Left forelimb (tissue), 1 donor: ENCODE data around the gene RAB19.

Experiments
- DNase-seq: peaks from one replicate; pipeline ENCODE4 v3.0.0-alpha.2; 2018; ENCODE audit warnings: low spot score

The RAB19 gene, protein sequence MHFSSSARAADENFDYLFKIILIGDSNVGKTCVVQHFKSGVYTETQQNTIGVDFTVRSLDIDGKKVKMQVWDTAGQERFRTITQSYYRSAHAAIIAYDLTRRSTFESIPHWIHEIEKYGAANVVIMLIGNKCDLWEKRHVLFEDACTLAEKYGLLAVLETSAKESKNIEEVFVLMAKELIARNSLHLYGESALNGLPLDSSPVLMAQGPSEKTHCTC

DNA sequence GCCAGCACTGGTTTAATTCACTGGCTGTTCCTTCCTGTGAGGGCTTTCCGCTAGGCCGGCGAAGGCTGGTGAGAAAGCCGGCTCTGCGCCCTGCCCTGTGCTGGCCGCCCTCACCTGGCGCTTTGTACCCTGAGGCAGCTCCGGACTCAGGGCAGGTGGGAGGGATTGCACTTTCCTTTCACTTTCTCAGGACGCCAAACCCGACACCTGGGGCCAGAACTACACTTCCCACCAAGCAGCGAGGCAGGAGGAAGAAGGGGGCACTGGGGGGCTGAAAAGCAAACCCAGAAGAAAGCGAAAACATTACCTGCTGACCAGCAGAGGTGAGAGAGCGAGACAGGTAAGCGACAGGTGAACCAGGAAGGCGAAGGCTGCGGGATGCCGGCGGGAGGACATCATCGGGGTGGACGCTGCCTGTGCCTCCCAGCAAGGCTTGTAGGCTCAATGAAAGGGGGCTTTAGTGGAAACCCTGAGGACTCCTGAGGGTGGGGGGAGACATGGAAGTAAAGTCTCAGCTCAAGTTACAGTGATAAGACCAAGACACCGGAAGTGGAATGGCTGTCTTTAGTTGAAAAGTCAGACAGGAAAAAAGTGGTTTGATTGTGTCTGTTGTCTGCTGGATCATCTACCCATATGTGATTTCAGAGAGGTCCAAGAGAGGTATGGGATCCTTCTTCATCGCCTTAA lies at the start of gene RAB19:
TSS of gene RAB19 (plus strand) at position 181 of the 687 bp plus-strand sequence. CDS start 3,589 bp downstream, outside the sequence.
- DNase-seq, result no peak

DNA sequence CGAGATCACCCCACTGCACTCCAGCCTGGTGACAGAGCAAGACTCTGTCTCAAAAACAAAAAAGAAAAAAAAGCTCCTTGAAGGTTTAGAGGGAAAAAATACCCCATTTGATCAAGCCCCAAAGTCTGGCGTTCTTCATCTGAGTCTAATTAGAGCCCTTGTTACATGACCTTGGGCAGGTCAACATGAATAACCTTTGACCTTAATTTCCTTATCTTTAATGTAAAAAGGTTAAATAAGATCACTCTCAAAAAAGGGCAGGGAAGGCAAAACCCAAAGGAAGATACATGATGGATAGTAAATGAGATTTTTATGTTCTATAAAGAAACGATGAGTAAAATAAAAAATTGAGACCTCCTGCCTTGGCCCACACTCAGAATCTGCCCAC lies 45.8 kb upstream of the RAB19 start:
- no peak for DNase-seq

GRCh38 chr7:140358412-140359051 lies 45.3 kb upstream of the RAB19 start:
- DNase-seq, result no peak

DNA sequence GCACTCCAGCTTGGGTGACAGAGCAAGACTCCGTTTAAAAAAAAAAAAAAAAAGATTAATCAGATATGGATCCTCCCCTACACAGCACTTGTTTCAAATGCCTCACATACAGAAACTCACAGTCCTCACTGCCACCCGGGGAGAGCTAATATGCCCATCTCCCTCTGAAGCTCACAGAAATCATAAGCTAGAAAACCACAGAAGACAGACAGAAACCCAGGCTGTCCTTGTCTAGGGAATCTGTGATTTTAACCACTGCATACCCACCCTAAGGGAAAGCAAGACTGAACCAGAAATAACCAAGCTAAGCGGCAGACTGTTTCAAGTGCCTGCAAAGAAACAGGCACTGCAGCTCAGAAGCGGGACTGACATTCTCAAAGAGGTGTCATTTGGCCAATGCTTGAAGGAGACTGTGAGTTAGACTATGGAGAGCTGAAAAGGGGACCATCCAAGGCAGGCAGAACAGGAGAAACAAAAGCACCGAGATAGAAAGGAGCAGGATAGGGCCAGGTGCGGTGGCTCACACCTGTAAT lies 43.1 kb upstream of the RAB19 start:
- DNase-seq, result no peak

DNA sequence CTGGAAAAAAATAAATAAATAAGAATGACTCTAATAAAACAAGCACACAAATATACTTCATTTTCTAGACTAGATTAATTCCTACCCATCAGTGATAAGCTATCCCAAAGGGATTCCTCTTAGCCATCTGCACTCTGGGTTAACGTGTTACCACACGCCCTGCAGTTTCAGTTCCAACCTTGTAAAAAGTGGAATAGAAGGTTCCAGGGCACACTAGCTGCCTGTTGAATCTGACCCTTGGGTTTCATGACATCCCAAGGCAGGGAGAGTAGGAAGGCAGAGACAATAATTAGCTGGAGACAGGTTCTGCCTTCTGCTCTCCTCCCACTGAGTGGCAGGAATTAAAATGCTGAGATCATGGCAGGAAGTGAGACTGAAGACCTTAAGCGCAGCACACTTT lies 39.0 kb upstream of the RAB19 start:
- no peak for DNase-seq

- no peak for DNase-seq
These were observed 36.3 kb upstream of the RAB19 start for GRCh38 chr7:140367528-140367927.

DNA sequence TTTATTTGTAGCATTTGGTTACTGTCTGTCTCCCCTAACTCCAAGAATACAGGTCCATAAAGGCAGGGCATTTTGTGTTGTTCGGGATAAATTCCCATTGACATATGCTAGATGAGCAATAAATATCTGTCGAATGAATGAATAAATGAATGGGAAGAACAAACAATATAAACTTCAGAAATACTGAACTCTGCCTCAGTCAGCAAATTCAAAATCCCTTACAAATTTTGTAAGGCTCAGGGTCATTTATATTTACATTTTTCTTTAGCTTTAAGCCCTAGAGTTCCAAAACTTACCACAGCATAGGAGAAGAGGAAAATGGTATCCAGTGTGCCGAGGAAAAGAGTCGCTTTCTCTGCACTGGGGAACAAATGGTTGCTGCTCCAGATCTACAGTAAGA lies 34.6 kb upstream of the RAB19 start:
- DNase-seq, result no peak

DNA sequence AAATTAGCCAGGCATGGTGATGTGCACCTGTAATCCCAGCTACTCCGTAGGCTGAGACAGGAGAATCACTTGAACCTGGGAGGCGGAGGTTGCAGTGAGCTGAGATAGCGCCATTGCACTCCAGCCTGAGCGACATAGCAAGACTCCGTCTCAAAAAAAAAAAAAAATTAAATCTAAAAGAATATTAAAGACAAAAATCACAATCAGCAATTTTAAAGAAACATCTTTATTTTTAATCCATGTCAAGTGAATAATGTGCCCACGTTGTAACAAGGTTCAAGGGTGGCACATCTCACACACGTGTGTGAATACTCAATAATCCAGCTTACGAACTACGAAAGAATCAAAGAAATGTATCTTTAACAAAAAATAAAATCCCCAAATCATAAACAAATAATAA lies 28.5 kb upstream of the RAB19 start:
- no peak for DNase-seq

GRCh38 chr7:140375892-140376730 lies 27.7 kb upstream of the RAB19 start:
- DNase-seq, result no peak

- DNase-seq, result no peak
These were observed 19.7 kb upstream of the RAB19 start for GRCh38 chr7:140383954-140384713.

DNA sequence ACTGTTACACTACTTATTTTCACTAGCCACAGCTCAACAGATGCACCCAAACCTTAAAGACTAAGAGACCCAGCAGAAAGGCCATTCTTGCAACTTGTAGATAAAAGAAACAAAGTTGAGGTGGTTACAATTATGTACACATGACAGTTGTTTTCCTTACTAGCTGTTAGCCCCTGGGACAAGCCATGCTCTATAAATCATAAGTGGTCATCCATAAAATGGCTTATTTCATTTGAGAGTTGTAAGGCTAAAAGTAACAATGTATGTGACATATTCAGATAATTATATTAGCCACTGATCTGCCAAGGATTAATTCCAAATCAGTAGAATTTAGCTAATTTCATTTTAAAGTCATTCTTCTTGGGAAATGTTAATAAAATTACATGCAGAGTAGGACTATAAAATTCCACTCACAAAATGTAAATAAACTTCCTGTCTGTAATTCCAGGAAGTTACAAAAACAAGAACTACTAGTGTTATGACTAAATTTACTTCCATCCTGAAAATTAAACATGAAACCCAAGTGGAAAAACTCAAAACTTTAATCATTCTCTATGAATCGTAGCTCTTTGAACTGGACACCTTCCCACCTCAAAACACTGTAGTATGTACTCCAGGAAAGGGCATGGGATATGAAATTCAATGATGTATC lies 18.8 kb upstream of the RAB19 start:
- DNase-seq, result no peak

- no peak for DNase-seq
These were observed 14.4 kb upstream of the RAB19 start for GRCh38 chr7:140389445-140389844.

GRCh38 chr7:140390034-140390433 lies 13.8 kb upstream of the RAB19 start:
- DNase-seq, result no peak

DNA sequence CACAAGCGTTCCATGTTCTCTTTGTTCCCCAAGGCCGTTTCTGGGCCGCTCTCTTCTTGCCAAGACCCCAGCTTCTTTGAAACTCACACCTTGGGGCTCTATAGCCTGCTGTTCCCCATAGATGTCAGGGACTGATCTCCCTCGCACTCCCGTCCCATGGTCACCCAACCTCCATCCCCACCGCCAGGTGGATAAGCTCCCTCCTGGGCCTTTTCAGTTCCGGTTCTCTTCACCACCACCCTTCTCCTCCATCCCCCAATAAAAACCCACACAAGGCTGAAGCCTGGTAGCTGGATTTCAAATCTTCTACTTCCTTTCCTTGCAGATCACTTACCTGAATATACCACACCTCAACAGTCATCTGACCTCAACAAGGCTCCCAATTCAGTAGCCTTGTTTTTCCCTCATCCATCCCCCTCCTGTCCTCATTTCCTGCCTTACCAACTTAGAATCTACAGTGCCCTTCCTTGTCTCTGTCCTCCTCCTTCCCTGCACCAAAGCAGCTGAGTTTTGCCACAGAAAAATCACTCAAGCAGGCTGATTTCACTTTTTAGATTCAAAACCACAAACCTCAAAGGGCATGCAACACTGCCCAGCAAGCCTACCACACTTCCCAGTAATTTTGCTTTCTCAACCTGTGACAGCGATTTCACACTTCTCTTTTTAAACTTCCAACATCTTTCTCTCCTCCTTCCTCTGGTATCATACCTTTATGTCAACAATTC lies 13.2 kb upstream of the RAB19 start:
- DNase-seq, result no peak

- no peak for DNase-seq
These were observed 12.2 kb upstream of the RAB19 start for GRCh38 chr7:140391634-140392033.

DNA sequence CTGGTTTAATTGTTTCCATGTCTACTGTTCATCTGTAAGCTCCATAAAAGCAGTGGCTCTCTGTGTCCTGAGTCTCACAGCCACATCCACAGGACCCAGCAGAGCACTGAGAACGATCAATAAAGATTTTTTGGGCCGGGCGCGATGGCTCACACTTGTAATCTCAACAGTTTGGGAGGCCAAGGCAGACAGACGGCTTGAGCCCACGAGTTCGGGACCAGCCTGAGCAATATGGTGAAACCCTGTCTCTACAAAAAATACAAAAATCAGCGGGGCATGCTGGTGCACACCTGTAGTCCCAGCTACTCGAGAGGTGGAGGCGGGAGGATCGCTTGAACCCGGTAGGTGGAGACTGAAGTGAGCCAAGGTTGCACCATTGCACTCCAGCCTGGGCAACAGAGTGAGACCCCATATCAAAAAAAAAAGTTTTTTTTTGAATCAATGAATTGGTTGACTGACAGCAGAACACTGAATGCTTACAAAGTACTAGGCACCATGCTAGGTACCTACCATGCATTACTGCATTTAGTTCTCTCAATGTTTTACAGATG lies 10.0 kb upstream of the RAB19 start:
- no peak for DNase-seq

GRCh38 chr7:140397784-140398750 lies 5.8 kb upstream of the RAB19 start, which contains the start of gene SLC37A3:
Gene SLC37A3, minus strand, starts transcription at chr7:140398530. Its CDS starts 16,004 bp downstream, at chr7:140382526.
- DNase-seq, result peak; percentile 88

GRCh38 chr7:140398821-140399220 lies 5.0 kb upstream of the RAB19 start:
- no peak for DNase-seq

DNA sequence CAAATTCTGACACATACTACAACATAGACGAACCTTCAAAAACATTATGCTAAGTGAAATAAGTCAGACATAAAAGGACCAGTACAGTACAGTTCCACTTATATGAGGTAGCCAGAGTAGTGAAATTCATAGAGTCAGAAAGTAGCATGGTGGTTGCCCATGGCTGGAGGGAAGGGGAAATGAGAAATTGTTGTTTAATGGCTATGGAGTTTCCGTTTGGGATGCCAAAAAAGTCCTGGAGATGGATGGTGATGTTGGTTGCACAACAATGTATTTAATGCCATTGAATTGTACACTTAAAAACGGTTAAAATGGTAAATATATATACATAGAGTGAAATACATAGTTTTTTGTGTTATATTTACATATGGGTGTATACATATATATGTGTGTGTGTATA lies 3.5 kb upstream of the RAB19 start:
- no peak for DNase-seq
